GM18909 (cell line): ENCODE results near the gene MORN1.

Experiments used
- ATAC-seq: cut with Tn5 transposase; IDR thresholded peaks from one replicate; pipeline ENCODE4 v1.9.1; 2021; ENCODE audit warnings: mild to moderate bottlenecking; ENCODE audit not compliant: unreplicated experiment, poor library complexity

The MORN1 gene

DNA sequence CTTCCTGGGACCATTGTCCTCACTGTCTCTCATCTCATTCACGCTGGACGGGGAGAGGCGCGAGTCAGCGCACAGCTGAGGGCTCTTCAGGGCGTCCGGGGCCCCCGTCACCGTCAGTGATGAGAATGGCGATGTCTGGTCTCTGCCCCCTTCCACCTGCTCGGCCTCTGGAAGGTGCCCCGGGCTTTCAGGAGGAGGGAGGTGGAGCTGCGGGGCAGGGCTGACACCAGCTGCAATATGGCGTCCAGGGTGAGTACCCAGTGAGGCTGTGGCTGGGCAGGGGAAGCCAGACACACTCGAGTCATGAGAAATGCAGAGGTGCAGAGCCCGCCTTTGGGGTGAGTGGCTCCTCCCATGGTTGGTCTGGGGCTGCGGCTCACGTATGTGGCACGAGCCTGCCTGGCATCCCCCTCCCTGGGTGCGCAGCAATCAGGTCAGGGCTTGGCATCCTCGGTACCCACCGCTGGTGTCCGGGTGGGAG is 15.1 kb downstream of the MORN1 start:
- ATAC-seq, result no peak

DNA sequence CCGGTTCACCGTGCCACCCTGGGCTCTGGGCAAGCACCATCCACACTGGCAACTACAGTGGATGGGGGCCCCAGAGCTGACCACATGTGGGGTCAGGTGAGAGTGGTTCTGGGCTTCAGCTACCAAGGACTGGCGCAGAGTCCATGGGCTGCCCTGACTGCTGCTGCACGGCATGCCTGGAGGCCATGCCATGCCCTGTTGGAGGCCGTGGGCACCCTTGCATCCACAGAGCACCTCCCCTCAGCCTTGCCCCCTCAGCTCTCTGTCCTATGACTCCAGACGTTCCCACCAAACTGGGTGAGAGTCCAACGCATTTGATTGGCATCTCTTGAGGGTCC is 15.5 kb downstream of the MORN1 start:
- ATAC-seq, result no peak

DNA sequence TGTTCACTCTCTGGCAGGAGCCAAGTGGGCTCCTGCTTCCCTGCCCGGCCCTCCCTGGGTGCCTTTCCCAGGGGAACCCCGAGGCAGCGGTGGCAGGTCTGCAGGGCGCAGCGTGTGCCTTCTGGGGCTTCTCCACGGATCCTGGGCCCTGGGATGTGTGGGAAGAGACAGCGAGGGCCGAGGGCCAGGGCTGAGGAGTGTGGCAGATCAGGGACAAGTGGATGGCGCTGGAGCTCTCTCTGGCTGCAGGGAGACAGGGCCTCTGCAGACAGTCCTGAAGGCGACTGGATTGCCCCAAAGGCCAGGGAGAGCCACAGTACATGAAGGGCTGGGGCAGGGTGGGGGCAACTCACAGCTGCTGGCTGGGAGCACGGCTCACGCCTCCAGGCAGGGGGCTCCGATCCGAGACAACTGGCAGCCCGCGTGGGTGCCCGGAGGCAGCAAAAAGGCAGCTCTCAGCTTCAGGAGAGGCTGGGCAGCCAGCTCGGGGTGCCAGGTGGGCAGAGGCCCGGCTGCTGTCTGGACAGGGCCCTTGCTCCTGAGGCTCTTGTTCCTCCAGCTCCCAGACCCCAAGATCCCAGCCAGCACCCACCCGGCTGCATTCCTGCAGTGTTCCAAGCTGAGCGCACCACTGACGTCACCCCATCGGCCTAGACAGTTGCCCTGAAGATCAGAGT is 16.0 kb downstream of the MORN1 start:
- no peak for ATAC-seq

DNA sequence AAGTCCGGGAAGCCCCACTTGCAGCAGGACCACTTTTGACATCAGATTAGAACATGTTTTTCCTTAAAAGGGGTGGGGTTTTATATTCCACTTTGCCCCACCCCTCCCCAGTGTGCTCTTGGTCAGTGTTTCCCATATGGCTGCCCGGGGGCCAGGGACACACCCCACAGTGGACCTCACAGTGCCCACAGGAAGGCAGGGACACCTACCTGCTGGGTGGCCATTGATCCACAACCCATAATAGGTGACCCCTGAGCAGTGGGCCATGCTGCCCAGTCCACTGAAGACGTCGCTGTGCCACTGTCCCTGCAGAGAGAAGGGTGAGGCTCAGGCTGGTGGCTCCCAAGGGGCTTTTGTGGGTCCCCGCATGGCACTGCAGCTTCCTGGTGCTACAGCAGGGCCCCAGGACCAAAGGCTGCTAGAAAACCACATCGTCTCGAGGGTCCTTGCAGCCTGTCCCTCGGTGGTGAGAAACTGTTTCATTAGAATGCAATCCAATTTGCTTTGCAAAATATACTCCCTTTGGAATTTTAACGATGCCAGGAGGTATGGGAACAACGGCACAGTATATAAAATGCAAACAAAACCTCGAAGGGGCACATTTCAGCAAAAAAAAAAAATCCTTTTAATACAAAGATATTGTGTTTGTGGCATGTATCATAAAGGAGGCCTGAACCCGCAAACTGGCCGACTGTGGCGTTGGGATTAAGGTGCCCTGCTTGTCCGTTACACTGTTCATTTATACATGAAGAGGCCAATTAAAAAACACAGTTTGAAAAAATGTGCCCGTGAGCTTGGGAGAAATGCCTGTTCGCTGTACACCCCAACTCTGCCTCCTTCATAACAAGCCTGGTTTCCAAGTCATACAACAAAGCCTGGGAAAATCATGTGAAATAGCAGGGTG is 16.9 kb downstream of the MORN1 start:
- no peak for ATAC-seq

DNA sequence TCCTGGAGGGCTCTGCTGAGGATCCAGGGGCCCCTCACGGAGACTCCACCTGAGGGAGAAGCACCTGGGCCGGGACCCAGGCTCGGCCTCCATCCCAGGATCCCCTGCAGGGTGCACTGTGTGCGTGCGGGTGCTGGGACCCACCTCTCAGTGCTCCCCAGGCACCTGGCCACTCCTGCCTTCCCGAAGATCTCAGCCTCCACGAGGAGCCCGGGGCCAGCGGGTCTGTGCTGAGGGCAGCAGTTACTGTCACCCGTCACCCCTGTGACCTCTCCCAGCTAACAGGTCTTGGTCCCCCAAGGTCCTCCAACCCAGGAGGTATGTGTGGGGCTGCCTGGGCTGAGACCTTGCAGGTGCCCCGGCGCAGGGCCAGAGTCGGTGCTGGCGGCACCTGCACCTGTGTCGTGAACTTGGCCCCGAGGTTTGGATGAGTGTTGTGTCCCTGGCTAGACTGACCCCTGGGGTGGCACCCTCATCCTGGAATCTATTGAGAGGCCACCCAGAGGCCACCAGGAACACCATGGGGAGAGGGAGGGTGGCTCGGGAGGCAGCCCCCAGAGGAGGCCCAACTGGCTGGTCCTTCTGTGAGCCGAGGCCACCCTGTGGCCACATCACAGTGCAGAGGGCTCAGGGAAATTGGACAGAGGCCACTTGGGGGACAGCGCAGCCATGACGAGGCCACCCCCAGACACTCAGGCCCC is 17.7 kb downstream of the MORN1 start:
- ATAC-seq, result no peak

DNA sequence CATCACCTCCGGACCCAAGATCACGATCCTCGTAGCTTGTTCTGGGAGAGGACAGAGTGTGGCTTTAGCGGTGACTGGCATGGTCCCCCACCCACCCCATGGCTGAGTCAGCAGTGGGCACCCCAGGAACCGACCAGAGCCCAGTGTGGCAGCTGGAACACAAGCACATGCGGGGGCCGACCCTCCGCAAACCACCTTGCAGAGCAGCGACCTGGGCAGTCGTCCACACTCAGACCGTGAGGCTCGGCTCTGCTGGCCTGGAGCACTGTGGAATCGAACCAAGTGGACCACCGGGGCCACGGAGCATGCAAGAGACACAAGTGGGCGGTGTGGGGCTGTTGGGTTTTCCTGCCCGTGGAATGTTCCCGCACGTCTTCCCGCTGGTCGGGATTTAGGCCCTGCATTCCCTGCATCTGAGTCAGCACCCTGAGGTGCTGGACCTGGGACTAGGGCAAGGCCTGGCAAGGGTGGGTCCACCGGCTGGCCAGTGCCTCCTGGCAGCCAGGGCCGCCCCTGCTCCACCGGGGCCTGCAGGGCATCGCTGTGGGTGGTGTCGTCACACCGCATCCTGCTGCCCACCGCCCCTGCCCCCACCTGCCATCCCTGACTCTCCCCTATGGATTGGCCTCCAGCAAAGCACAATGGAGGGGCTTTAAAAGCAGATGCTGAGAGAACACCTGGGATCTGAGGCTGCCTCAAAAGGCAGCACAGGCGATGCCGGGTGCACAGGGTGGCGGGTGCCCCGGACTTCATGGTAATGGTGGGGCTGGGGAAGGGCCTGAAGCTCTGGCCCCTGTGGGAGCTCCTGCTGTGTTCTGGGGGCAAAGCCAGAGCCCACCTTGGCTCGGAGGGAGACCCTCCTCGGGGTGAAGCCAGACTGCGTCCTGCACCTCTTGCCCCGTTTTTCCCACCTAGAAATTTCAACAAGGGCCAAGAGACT is 18.5 kb downstream of the MORN1 start:
- ATAC-seq, result no peak

DNA sequence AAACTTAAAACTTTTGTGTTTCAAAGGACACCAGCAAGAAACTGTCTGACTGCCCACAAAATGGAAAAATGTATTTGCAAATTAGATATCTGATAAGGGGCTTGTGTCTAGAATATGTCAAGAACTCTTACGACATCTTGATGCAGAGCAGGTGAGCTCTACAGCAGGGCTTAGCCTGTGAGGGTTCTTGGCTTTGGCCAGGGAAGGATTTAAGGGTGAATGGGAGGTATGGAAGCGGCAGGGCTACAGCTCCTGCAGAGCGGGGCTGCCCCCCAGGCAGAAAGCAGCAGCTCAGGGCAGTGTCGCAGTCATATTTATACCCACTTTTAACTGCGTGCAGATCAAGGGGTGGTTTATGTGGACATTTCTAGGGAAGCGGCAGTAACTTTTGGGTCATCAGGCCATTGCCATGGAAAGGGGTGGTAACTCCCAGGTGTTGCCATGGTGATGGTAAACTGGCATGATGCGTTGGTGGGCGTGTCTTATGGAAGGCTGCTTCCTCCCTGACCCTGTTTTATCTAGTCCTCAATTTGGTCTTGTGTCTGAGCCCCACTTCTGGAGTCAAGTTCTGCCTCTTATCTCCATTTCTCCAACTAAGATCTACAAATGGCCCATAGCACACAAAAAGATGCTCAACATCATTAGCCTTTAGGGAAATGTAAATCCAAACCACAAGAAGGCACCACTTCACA is 23.2 kb downstream of the MORN1 start:
- ATAC-seq, result no peak

DNA sequence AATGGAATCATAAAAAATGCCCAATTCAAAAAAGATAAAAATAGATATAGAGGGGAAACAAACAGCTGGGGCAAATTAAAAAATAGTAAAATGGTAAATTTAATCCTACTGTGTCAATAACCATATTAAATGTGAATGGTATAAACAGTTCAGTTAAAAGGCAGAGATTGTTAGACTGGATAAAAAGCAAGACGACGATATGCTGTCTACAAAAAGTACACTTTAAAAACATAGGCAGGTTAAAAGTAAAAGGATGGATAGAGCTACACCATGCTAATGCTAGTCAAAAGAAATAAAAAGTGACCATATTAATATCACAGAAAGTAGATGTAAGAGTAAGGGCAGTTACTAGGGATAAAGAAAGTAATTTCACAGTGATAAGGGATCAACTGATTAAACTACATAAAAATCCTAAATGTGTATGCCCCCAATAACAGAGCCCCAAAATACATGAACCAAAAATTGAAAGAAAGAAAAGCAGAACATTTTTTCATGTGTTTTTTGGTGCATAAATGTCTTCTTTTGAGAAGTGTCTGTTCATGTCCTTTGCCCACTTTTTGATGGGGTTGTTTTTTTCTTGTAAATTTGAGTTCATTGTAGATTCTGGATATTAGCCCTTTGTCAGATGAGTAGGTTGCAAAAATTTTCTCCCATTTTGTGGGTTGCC is 27.4 kb downstream of the MORN1 start:
- no peak for ATAC-seq

DNA sequence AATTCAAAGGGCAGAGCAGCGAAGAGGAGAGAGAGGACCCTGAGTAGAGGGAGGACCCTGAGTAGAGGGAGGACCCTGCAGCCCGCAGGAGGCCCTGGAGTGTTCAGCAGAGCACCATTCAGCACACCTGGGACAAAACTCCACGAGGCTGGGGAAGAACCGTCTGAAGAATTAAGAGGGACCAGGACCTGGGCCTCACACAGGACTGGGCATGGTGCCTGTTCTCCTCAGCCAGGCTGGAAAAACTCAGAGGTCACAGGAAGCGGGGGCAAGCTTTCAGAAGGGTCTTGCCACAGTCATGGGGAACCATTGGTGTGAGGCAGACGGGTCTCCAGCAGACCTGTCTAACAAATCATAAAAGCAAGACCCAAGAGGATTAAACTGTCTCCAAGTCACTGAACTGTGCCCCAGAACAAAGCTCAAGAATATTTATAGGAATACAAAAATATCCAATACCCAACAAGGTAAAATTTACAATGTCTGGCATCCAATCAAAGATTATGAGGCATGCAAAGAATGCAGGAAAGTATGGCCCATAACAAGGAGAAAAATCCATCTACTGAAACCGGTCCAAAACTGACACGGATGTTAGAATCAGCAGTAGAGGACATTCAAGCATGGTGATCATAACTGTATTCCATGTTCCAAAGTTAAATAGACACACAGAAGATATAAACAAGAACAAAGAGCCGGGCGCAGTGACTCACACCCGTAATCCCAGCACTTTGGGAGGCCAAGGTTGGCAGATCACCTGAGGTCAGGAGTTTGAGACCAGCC is 30.6 kb downstream of the MORN1 start:
- no peak for ATAC-seq

DNA sequence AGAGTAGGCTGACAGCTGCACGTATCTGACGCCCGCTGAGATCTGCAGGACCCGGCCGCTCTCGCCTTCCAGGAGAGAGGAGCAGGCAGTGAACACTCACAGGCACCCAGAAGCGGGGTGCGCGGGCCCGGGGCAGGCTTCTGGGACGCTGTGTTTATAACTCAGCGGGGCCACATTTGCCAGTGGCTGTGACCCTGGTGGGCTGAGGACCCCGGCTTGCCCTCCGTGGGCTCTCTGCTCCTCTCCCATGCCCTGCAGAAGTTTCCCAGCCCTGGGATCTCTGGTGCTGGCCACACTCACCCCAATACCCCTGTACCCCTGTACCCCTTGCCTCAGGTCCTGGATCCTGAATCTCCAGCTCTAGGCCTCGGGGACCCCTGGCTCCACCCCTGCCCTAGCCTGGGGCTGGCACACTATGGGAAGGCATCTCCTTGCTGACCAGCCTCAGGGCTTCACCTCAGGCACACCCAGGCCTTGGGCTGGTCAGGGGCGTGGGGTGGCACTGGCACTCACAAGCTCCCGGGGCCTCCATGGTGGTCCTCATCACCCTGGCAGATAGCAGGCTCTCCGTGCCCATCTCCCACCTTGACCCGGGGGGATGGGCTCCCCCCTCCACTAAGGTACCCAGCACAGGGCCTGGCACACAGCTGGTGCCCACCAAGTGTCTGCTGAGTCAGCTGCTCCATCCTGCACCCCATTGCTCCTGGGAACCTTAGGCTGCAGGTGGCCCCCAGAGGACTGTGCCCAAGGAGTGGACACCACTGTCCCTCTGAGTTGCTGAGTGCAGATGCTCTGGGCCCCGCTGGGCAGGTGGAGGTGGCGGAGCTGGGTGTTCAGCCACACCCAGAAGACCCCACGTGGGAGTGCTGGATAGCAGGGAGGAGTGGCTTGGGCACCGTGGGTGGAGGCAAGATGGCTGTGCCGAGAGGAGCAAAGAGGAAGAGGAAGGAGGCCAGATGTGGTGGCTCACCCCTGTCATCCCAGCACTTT is 32.4 kb downstream of the MORN1 start:
- no peak for ATAC-seq

DNA sequence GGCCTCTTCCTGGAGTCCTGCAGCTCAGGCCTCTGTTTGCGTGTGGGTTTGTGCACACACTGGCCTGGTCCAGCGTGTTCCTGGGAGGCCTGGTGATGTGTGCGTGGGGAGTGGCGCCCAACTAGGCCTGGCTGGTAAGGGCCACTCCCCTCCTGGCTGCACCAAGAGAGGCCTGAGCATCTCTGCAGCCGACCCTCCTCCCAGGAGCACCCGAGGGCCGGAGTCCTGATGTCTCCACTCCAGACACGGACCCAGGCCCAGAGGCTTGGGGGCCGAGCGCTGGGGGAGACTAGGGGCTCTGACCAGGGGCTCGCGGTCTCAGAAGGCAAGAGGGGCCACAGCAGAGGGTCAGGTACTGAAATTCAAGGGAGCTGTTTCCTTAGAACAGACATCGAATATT is 33.3 kb downstream of the MORN1 start:
- no peak for ATAC-seq

DNA sequence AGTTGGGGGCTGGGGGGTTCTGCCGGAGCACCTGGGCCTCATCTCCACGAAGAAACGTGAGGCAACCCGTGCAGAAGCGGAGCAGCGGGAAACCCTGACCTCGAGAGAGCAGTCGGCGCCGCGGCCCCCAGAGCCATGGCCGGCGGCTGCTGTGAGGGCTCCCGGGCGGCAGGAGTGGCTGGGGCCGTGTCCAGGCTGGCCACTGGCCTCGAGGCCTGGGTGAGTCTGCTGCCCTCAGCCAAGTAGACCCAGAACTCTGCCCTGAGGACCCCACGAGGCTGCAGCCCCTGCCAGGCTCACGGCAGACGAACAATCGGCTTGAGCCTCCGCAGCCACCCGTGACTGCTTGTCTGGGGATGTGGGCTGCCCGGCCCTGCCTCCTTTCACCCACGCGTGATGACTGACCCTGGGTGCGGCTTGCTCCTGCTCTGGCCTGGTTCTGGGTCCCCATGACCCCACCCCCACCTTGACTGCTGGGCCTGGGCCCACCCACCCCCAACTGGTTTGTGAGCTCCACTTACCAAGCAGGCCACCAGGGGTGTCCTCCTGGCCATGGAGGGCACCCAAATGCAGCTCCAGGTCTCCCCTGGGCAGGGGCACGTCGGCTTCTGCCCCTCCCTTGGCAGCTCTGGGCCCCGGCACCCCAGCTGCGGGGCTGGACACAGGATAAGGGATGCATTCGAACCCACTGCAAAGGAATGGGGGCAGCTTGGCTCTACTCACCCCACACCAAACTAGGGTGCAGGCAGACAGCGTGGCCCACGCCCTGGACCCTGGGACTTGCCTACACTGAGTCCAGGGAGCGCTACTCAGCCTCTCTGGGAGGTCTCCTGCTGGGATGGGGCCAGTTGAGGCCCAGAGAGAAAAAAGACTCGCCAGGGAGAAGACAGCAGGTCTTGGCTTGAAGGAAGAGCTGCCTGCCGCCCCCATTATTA is 34.2 kb downstream of the MORN1 start:
- ATAC-seq, result no peak

DNA sequence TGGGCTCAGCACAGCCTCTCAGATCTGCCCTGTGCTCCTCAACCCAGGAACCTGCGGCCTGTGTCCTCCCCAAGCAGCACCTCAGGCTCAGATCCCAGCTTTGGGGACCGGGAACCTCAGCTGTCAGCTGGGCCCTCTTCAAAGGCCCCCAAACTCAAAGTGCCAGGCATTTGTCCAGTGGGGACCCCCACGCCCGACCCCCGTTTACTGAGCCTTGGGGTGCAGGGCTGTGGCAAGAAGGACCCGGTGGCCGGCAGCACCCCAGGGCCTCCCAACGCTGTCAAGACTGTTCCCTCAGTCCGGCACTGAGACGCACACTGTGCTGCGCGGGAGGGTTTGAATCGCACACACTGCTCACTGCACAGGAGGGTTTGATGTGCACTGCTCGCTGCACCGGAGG is 35.0 kb downstream of the MORN1 start:
- ATAC-seq, result no peak

DNA sequence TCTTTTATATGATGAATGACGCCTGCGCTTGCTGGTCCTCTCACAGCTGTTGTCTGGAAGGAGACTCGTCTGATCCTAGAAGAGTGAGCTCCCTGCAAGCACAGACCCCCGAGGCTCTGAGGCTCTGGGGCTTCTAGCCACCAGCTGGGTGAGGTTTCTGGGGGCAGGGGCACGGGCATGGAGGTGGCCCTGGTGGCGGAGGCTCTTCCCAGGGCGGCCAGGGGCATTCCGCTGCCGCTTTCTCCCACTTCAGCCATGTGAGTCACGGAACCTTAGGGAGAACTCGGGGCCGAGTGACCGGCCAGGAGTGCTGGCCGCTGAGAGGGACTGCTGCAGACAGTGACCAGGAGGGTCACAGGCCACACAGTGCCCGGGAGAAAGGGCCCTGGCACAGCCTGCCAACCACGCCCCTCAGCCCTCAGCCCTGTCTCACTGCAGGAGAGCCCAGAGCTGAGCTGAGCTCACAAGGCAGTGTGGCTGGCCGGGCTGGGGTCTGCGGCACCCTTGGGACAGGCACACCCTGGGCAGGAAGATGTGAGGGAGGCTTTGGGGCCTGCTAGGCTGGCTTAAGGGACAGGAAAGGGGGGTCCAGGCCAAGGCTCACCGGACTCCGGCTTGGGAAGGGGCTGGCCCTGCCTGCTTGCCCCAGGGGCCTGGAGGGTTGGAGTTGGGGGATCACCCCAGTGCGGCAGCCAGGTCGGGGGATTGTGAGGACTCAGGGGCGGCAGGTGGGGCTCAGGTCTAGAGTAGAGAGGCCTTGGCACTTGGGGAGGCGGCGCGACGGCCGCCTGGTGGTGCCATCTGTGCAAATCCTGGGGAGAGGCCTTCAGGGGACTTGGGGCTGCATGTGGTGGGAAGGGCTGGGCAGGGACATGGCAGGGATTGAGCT is 35.7 kb downstream of the MORN1 start:
- ATAC-seq, result no peak
